PFSK-1 (cell line): ENCODE data around the gene GTF2F1.

ENCODE experiments used
- FOXP2 ChIP-seq: optimal IDR thresholded peaks from 2 replicates; pipeline ENCODE3; 2011; ENCODE audit warnings: borderline replicate concordance, control low read depth, inconsistent platforms; ENCODE audit not compliant: insufficient read depth; ENCODE audit errors: extremely low read length, extremely low read depth
- POLR2AphosphoS5 ChIP-seq: IDR thresholded peaks from 2 replicates; pipeline ENCODE4 v1.6.1; 2012; ENCODE audit warnings: low read depth, mild to moderate bottlenecking, control low read depth, low read length, moderate library complexity
- SIN3A ChIP-seq: IDR thresholded peaks from 2 replicates; pipeline ENCODE4 v1.6.1; 2012; ENCODE audit warnings: mild to moderate bottlenecking, low read length, moderate library complexity, borderline replicate concordance; ENCODE audit not compliant: insufficient read depth
- TAF1 ChIP-seq: IDR thresholded peaks from 2 replicates; pipeline ENCODE4 v1.6.1; 2012; ENCODE audit warnings: low read length, control low read depth, borderline replicate concordance; ENCODE audit not compliant: insufficient read depth
- TF ChIP-seq, protein P1 (sequence below), 2 experiments: IDR thresholded peaks; 2 replicates each; pipeline versions ENCODE4 v1.6.1 to v1.8.0; 2011 to 2012; ENCODE audit warnings: low read depth in 2 of 2, low read length in 2 of 2, control low read depth in 1 of 2, inconsistent platforms in 1 of 2, mild to moderate bottlenecking in 1 of 2, moderate library complexity in 1 of 2; ENCODE audit not compliant: insufficient read depth in 1 of 2

GRCh38 chr19:6362027-6362350 is 31.0 kb downstream of the GTF2F1 start:
- TF ChIP-seq POLR2AphosphoS5 (no peak), SIN3A (no peak), TAF1 (no peak), FOXP2 (no peak)
- TF ChIP-seq, protein P1, sequence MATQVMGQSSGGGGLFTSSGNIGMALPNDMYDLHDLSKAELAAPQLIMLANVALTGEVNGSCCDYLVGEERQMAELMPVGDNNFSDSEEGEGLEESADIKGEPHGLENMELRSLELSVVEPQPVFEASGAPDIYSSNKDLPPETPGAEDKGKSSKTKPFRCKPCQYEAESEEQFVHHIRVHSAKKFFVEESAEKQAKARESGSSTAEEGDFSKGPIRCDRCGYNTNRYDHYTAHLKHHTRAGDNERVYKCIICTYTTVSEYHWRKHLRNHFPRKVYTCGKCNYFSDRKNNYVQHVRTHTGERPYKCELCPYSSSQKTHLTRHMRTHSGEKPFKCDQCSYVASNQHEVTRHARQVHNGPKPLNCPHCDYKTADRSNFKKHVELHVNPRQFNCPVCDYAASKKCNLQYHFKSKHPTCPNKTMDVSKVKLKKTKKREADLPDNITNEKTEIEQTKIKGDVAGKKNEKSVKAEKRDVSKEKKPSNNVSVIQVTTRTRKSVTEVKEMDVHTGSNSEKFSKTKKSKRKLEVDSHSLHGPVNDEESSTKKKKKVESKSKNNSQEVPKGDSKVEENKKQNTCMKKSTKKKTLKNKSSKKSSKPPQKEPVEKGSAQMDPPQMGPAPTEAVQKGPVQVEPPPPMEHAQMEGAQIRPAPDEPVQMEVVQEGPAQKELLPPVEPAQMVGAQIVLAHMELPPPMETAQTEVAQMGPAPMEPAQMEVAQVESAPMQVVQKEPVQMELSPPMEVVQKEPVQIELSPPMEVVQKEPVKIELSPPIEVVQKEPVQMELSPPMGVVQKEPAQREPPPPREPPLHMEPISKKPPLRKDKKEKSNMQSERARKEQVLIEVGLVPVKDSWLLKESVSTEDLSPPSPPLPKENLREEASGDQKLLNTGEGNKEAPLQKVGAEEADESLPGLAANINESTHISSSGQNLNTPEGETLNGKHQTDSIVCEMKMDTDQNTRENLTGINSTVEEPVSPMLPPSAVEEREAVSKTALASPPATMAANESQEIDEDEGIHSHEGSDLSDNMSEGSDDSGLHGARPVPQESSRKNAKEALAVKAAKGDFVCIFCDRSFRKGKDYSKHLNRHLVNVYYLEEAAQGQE (IDR thresholded peaks at IDR 0.05; ENCODE audit: insufficient read depth in 1 of 2, low read depth in 2 of 2, low read length in 2 of 2) = no peak
